ENCODE data around the gene ZNF281. TPM values are rescaled to one million over a fixed set of nuclear protein-coding genes. Genes with fewer than 3 reads are reported as not detected.

Gene ZNF281
- total RNA-seq: 11.1 and 12.6 TPM in 2 replicates

DNA sequence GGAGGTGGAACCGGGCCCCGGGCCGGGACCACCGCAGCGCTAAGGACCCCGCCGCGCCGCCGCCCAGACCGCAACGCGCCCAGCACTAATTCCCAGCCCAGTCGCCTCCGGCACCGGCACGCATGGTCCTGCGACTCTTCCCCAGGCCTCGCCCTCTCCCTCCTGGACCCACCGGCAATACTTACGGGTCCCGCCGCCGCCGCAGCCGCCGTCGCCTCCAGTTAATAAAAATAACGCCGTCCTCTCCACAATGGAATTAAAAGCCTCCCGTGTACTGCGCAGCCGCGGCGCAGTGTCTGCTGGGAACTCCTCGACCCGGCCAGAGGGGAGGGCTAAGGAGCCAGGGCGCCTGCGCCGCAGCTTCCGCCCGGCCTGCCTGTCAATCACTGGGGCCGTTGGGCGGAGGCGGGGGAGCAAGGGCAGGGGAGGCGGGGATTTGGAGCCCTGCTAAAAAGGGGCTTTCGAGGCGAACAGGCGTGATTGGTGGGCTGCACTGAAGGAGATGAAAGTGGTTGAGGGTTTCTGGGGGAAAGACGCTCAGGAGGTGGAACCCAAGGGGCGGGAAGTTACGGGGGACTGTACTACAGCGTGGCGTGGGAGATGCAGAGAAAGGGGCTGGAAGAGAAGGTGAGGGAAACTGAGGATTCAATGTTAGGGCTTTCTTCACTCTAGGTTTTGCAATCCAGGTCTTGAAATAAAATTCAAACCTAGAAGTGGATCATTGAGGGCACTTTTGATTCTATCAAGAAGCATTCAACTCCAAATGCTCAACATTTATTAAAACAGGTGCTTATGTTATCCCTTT, at the start of gene ZNF281:
ZNF281 (minus strand) TSS at position 276 of the 805 bp plus-strand sequence. CDS start 331 bp downstream, outside the sequence.

Other genes starting within 250 kb of the ZNF281 start
- gene KIF14, start 210.7 kb upstream of the ZNF281 start, total RNA-seq: 10.0 and 11.6 TPM in 2 replicates